Liver (tissue), 9 donors: Measurements from ENCODE around the gene IREB2. TPM values are rescaled to one million over a fixed set of nuclear protein-coding genes. Genes with fewer than 3 reads are reported as not detected.

ENCODE experiments used
- DNase-seq: peaks from one replicate; pipeline ENCODE4 v3.0.0-alpha.2; 2017; ENCODE audit warnings: low spot score
- H3K27ac ChIP-seq, 2 donors: one replicate each; pipeline ENCODE4 v1.7.0; 2013; ENCODE audit warnings: inconsistent platforms in 2 of 2, low read length in 2 of 2, control low read depth in 1 of 2, low read depth in 1 of 2, mild to moderate bottlenecking in 1 of 2
- H3K27me3 ChIP-seq, 4 donors: one replicate each; pipeline versions ENCODE4 v1.6.1 to v1.7.0; 2013; ENCODE audit warnings: low read length in 3 of 4, inconsistent platforms in 1 of 4, mild to moderate bottlenecking in 1 of 4, moderate library complexity in 1 of 4; ENCODE audit not compliant: control insufficient read depth in 4 of 4, insufficient read depth in 4 of 4
- H3K36me3 ChIP-seq, 4 donors: one replicate each; pipeline versions ENCODE4 v1.6.1 to v1.7.0; 2013; ENCODE audit warnings: low read length in 3 of 4, mild to moderate bottlenecking in 3 of 4, low read depth in 1 of 4, moderate library complexity in 1 of 4; ENCODE audit not compliant: control insufficient read depth in 4 of 4, insufficient read depth in 3 of 4
- H3K4me1 ChIP-seq, 4 donors: one replicate each; pipeline versions ENCODE4 v1.6.1 to v1.7.0; 2013; ENCODE audit warnings: low read length in 3 of 4, mild to moderate bottlenecking in 3 of 4, moderate library complexity in 1 of 4; ENCODE audit not compliant: control insufficient read depth in 4 of 4, insufficient read depth in 4 of 4
- H3K4me3 ChIP-seq, 3 donors: one replicate each; pipeline versions ENCODE4 v1.6.1 to v1.7.0; 2013; ENCODE audit warnings: low read length in 3 of 3, control low read depth in 1 of 3, low read depth in 1 of 3, mild to moderate bottlenecking in 1 of 3
- H3K9ac ChIP-seq, 2 donors: one replicate each; pipeline ENCODE4 v1.7.0; 2013; ENCODE audit warnings: low read length in 2 of 2, mild to moderate bottlenecking in 2 of 2, moderate library complexity in 2 of 2, control low read depth in 1 of 2, low read depth in 1 of 2
- H3K9me3 ChIP-seq, 4 donors: one replicate each; pipeline versions ENCODE4 v1.6.1 to v1.7.0; 2013; ENCODE audit warnings: low read length in 3 of 4; ENCODE audit not compliant: control insufficient read depth in 4 of 4
- CTCF ChIP-seq: fragments of 150-350 bp; IDR thresholded peaks from 2 replicates; pipeline ENCODE4 v1.5.1; 2017; ENCODE audit warnings: improper control_type of control experiment, low read depth, low read length; ENCODE audit not compliant: missing input control
- EGR1 ChIP-seq, 2 donors: IDR thresholded peaks; 2 replicates each; pipeline ENCODE4 v1.6.1; 2016 to 2018; ENCODE audit warnings: antibody characterized with exemption in 2 of 2, low read depth in 2 of 2
- FOXA1 ChIP-seq: IDR thresholded peaks from 2 replicates; pipeline ENCODE4 v1.6.1; 2016; ENCODE audit warnings: antibody characterized with exemption
- HNF4A ChIP-seq, 2 donors: conservative IDR thresholded peaks; 2 replicates each; pipeline ENCODE4 v1.6.1; 2016; ENCODE audit warnings: antibody characterized with exemption in 2 of 2, mild to moderate bottlenecking in 2 of 2
- JUND ChIP-seq, 2 donors: IDR thresholded peaks; 2 replicates each; pipeline ENCODE4 v1.6.1; 2016; ENCODE audit warnings: antibody characterized with exemption in 2 of 2
- NR2F2 ChIP-seq: IDR thresholded peaks from 2 replicates; pipeline ENCODE4 v1.6.1; 2016; ENCODE audit warnings: antibody characterized with exemption
- RAD21 ChIP-seq, 2 donors: IDR thresholded peaks; 2 replicates each; pipeline ENCODE4 v1.6.1; 2016; ENCODE audit warnings: antibody characterized with exemption in 2 of 2, mild to moderate bottlenecking in 2 of 2
- REST ChIP-seq: IDR thresholded peaks from 2 replicates; pipeline ENCODE4 v1.6.1; 2016; ENCODE audit warnings: antibody characterized with exemption, mild to moderate bottlenecking
- RXRA ChIP-seq, 2 donors: IDR thresholded peaks; 2 replicates each; pipeline ENCODE4 v1.6.1; 2017 to 2018; ENCODE audit warnings: antibody characterized with exemption in 2 of 2, mild to moderate bottlenecking in 1 of 2
- SP1 ChIP-seq: IDR thresholded peaks from 2 replicates; pipeline ENCODE4 v1.6.1; 2018; ENCODE audit warnings: antibody characterized with exemption, mild to moderate bottlenecking
- TAF1 ChIP-seq: conservative IDR thresholded peaks from 2 replicates; pipeline ENCODE4 v1.6.1; 2016; ENCODE audit warnings: antibody characterized with exemption, mild to moderate bottlenecking
- YY1 ChIP-seq: IDR thresholded peaks from 2 replicates; pipeline ENCODE4 v1.6.1; 2016; ENCODE audit warnings: antibody characterized with exemption, mild to moderate bottlenecking
- WGBS: extraction: QIAGEN DNeasy Blood & Tissue Kit; methylation state at CpG from one replicate; pipeline ENCODE4 v1.1.7; 2013; 5-methylcytosine and 5-hydroxymethylcytosine counted together
- polyA plus RNA-seq, 2 donors: library from polyadenylated mRNA; stranded (reverse) in 1 of 2; unstranded in 1 of 2; fragments of 200-250 nt in 1 of 2; fragments of >200 nt in 1 of 2; fragmentation: Nextera tagmentation in 1 of 2; extraction: Ambion mirVana in 1 of 2; gene quantifications; one replicate each; pipeline versions ENCODE4 v1.2.1 to v1.2.3, GENCODE V29; 2013 to 2015
- total RNA-seq, 2 donors: library from RNA; depleted of rRNA; stranded (reverse); fragments of >200 nt; gene quantifications; one replicate each; pipeline ENCODE4 v1.2.3, GENCODE V29; 2014
- donor health status: healthy.
- donor health status: healthy.
- donor health status: healthy.
- donor health status: healthy.
- donor health status: healthy.

Gene IREB2
- total and polyA plus RNA-seq, 4 donors: 7.0 to 51.4 (median 17.0) TPM

- TF ChIP-seq REST: no peak
Observed at GRCh38 chr15:78479650-78480049, 41.6 kb downstream of the IREB2 start (continued).

GRCh38 chr15:78481917-78482316 lies 43.9 kb downstream of the IREB2 start:
- Histone ChIP-seq H3K9ac (no peak overlapping the region), H3K27ac (no peak overlapping the region), H3K4me3 (no peak overlapping the region), H3K4me1 (no peaks in the 10 kb centered on the region), H3K27me3 (no peaks in the 10 kb centered on the region), H3K36me3 (peaks cover 10 to 59% (median 45%) of the 10 kb centered on the region in 4 donors), H3K9me3 (no peaks in the 10 kb centered on the region)
- DNase-seq: no peak
- WGBS: 90% methylated on average over 7 of the region's 7 CpGs
- no peak for TF ChIP-seq NR2F2

- DNase-seq: no peak
- TF ChIP-seq EGR1 (IDR thresholded peaks at IDR 0.05; ENCODE audit: low read depth in 2 of 2) (no peak), RAD21 (IDR thresholded peaks at IDR 0.05) (no peak), RXRA (IDR thresholded peaks at IDR 0.05) (no peak), JUND (IDR thresholded peaks at IDR 0.05) (no peak), SP1 (no peak), CTCF (no peak), REST (no peak), FOXA1 (no peak), YY1 (no peak), HNF4A (conservative IDR thresholded peaks at IDR 0.05) (no peak), TAF1 (no peak)
- H3K9me3 ChIP-seq: no peaks in the 10 kb centered on the region
- no peak overlapping the region for H3K9ac ChIP-seq
- no peaks in the 10 kb centered on the region for H3K27me3 ChIP-seq
- no peak overlapping the region for H3K4me3 ChIP-seq
- H3K27ac ChIP-seq: no peak overlapping the region
- no peaks in the 10 kb centered on the region for H3K4me1 ChIP-seq
- H3K36me3 ChIP-seq: peaks cover 6 to 76% (median 54%) of the 10 kb centered on the region in 4 donors
- WGBS: 94% methylated on average over 1 of the region's 1 CpG
Observed at GRCh38 chr15:78492872-78493271, 54.9 kb downstream of the IREB2 start.
